Measurements from ENCODE around the gene SPDYC. TPM values are rescaled to one million over a fixed set of nuclear protein-coding genes. Genes with fewer than 3 reads are reported as not detected.
A peak's percentile ranks its signal among the peaks of the same experiment; 100 is the strongest.

The SPDYC gene
- total and polyA plus RNA-seq, 2 of the 13 experiments (the other 11 are each of a cell fraction or from before 2014, with no cell fraction given) = 0.15 to 0.33 TPM

DNA sequence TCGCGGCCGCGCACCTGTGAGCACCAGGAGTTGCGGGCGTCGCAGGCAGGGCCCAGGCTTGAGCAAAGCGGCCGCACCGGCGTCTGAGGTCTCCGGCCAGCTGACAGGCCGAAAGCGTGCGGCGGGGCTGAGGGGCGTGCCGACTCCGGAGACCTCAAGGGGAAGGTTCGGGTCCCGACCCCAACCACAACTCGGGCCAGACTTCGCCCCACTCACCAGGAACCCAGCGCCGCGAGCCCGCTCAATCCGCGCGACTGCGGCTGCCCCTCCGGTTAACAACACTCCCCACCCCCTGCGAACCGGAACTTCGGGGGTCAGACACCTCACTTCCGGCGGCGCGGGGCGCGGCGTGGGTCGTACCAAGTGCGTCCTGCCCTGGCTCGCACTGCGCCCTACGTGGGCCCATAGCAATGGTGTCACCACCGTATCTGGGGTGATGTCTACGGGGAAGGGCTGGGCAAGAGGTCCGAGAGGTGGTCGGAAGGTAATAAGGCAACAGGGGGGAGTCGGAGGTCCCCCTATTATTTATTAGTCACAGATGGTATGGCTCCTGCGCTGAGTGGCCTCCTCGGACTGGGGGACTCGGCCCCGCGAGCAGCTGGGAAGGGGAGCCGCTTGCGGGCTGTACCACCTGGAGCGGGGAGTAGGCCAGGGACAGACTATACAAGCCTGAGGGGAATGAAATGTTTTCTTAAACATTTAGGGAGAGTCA lies 35.6 kb upstream of the SPDYC start, which contains the start of gene SYVN1 (continued):
- TF ChIP-seq, protein P1, sequence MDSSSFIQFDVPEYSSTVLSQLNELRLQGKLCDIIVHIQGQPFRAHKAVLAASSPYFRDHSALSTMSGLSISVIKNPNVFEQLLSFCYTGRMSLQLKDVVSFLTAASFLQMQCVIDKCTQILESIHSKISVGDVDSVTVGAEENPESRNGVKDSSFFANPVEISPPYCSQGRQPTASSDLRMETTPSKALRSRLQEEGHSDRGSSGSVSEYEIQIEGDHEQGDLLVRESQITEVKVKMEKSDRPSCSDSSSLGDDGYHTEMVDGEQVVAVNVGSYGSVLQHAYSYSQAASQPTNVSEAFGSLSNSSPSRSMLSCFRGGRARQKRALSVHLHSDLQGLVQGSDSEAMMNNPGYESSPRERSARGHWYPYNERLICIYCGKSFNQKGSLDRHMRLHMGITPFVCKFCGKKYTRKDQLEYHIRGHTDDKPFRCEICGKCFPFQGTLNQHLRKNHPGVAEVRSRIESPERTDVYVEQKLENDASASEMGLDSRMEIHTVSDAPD (CRISPR knock-in tag; IDR thresholded peaks at IDR 0.05) = no peak
- peak; percentile 33; the same call in 1 of the 2 replicates for TF ChIP-seq ZSCAN31 (CRISPR knock-in tag; IDR thresholded peaks at IDR 0.05; ENCODE audit: low read depth)
- no peak for TF ChIP-seq CENPT (CRISPR knock-in tag; IDR thresholded peaks at IDR 0.05; ENCODE audit: low read depth)
- TF ChIP-seq ZNF569 (CRISPR knock-in tag; IDR thresholded peaks at IDR 0.05; ENCODE audit: borderline replicate concordance) = no peak
- TF ChIP-seq, protein P2, sequence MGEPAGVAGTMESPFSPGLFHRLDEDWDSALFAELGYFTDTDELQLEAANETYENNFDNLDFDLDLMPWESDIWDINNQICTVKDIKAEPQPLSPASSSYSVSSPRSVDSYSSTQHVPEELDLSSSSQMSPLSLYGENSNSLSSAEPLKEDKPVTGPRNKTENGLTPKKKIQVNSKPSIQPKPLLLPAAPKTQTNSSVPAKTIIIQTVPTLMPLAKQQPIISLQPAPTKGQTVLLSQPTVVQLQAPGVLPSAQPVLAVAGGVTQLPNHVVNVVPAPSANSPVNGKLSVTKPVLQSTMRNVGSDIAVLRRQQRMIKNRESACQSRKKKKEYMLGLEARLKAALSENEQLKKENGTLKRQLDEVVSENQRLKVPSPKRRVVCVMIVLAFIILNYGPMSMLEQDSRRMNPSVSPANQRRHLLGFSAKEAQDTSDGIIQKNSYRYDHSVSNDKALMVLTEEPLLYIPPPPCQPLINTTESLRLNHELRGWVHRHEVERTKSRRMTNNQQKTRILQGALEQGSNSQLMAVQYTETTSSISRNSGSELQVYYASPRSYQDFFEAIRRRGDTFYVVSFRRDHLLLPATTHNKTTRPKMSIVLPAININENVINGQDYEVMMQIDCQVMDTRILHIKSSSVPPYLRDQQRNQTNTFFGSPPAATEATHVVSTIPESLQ (CRISPR knock-in tag; conservative IDR thresholded peaks at IDR 0.05) = no peak
- TF ChIP-seq MTA1 (CRISPR knock-in tag; IDR thresholded peaks at IDR 0.05; ENCODE audit: borderline replicate concordance) = no peak
- TF ChIP-seq SALL1 (CRISPR knock-in tag; IDR thresholded peaks at IDR 0.05) = peak; percentile 84
- TF ChIP-seq ZNF180 (CRISPR knock-in tag; IDR thresholded peaks at IDR 0.05; ENCODE audit: borderline replicate concordance, low read depth) = peak; percentile 84; the same call in 1 of the 2 replicates
- TF ChIP-seq KAT2B (IDR thresholded peaks at IDR 0.05; ENCODE audit: borderline replicate concordance, low read depth, low read length) = no peak
- TF ChIP-seq, protein P3, sequence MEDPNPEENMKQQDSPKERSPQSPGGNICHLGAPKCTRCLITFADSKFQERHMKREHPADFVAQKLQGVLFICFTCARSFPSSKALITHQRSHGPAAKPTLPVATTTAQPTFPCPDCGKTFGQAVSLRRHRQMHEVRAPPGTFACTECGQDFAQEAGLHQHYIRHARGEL (CRISPR knock-in tag; IDR thresholded peaks at IDR 0.05) = no peak
- no peak for TF ChIP-seq ZNF253 (CRISPR knock-in tag; IDR thresholded peaks at IDR 0.05; ENCODE audit: borderline replicate concordance)
- TF ChIP-seq SIN3B (IDR thresholded peaks at IDR 0.05; ENCODE audit: low read length) = 0 out of 2 replicates have a peak, but pooled peaks have one; percentile 15
- TF ChIP-seq, protein P4, sequence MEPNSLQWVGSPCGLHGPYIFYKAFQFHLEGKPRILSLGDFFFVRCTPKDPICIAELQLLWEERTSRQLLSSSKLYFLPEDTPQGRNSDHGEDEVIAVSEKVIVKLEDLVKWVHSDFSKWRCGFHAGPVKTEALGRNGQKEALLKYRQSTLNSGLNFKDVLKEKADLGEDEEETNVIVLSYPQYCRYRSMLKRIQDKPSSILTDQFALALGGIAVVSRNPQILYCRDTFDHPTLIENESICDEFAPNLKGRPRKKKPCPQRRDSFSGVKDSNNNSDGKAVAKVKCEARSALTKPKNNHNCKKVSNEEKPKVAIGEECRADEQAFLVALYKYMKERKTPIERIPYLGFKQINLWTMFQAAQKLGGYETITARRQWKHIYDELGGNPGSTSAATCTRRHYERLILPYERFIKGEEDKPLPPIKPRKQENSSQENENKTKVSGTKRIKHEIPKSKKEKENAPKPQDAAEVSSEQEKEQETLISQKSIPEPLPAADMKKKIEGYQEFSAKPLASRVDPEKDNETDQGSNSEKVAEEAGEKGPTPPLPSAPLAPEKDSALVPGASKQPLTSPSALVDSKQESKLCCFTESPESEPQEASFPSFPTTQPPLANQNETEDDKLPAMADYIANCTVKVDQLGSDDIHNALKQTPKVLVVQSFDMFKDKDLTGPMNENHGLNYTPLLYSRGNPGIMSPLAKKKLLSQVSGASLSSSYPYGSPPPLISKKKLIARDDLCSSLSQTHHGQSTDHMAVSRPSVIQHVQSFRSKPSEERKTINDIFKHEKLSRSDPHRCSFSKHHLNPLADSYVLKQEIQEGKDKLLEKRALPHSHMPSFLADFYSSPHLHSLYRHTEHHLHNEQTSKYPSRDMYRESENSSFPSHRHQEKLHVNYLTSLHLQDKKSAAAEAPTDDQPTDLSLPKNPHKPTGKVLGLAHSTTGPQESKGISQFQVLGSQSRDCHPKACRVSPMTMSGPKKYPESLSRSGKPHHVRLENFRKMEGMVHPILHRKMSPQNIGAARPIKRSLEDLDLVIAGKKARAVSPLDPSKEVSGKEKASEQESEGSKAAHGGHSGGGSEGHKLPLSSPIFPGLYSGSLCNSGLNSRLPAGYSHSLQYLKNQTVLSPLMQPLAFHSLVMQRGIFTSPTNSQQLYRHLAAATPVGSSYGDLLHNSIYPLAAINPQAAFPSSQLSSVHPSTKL (CRISPR knock-in tag; IDR thresholded peaks at IDR 0.05) = peak; percentile 22; the same call in 1 of the 2 replicates
- TF ChIP-seq, protein P5, sequence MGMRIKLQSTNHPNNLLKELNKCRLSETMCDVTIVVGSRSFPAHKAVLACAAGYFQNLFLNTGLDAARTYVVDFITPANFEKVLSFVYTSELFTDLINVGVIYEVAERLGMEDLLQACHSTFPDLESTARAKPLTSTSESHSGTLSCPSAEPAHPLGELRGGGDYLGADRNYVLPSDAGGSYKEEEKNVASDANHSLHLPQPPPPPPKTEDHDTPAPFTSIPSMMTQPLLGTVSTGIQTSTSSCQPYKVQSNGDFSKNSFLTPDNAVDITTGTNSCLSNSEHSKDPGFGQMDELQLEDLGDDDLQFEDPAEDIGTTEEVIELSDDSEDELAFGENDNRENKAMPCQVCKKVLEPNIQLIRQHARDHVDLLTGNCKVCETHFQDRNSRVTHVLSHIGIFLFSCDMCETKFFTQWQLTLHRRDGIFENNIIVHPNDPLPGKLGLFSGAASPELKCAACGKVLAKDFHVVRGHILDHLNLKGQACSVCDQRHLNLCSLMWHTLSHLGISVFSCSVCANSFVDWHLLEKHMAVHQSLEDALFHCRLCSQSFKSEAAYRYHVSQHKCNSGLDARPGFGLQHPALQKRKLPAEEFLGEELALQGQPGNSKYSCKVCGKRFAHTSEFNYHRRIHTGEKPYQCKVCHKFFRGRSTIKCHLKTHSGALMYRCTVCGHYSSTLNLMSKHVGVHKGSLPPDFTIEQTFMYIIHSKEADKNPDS (CRISPR knock-in tag; IDR thresholded peaks at IDR 0.05) = no peak
- TF ChIP-seq, protein P6, sequence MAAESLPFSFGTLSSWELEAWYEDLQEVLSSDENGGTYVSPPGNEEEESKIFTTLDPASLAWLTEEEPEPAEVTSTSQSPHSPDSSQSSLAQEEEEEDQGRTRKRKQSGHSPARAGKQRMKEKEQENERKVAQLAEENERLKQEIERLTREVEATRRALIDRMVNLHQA (CRISPR knock-in tag; IDR thresholded peaks at IDR 0.05) = no peak
- TF ChIP-seq, protein P7, sequence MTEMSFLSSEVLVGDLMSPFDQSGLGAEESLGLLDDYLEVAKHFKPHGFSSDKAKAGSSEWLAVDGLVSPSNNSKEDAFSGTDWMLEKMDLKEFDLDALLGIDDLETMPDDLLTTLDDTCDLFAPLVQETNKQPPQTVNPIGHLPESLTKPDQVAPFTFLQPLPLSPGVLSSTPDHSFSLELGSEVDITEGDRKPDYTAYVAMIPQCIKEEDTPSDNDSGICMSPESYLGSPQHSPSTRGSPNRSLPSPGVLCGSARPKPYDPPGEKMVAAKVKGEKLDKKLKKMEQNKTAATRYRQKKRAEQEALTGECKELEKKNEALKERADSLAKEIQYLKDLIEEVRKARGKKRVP (CRISPR knock-in tag; IDR thresholded peaks at IDR 0.05) = peak in 1 of 2 experiments; percentile 62; a peak in 1 of 4 replicates

Data from HepG2 (cell line).